ENCODE measurements around the gene USP2. TPM values are rescaled to one million over a fixed set of nuclear protein-coding genes. Genes with fewer than 3 reads are reported as not detected.

Gene USP2
- total and polyA plus RNA-seq, 2 of the 8 experiments (the other 6 are each of a cell fraction or from before 2014, with no cell fraction given), result 2.2 to 6.9 TPM

DNA sequence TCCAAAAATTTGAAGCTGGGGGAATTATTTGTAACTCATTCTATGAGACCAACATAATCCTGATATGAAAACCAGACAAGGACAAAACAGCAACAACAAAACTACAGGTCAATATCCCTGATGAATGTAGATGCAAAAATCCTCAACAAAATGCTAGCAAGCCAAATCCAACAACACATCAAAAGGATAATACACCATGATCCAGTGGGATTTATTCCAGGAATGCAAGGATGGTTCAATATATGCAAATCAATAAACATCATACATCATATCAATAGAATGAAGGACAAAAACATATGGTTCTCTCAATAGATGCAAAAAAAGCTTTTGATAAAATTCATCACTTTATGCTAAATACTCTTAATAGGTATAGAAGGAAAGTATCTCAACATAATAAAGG is 19.4 kb upstream of the USP2 start:
- DNase-seq (ENCODE audit: low read depth in 1 of 2, low spot score in 2 of 2) (no peak), FAIRE-seq (no peak)
- H2AK5ac ChIP-seq (ENCODE audit: low read depth, low read length), result no peak overlapping the region
- no peaks in the 10 kb centered on the region for H3K79me1 ChIP-seq (ENCODE audit: low read depth, low read length)
- no peaks in the 10 kb centered on the region; a peak in 1 of 8 replicates for H3K36me3 ChIP-seq (ENCODE audit: control insufficient read depth in 2 of 4, insufficient read depth in 4 of 4, low read length in 3 of 4)
- POLR2A ChIA-PET (ENCODE audit: partially characterized antibody), result interaction anchor here (1.3 to 1.7 kb wide), 2 partner anchors 15 to 22 kb away, joined by 3 to 6 read pairs; partner anchors contain the start of gene THY1
- no peak overlapping the region for H4K5ac ChIP-seq (ENCODE audit: insufficient read length, low read depth, low read length)
- H3K79me2 ChIP-seq (ENCODE audit: control insufficient read depth in 1 of 2, insufficient read depth in 2 of 2, low read length in 2 of 2), result no peaks in the 10 kb centered on the region
- H3K4me1 ChIP-seq (replicated peaks in 1 of 4; ENCODE audit: control insufficient read depth in 3 of 4, insufficient read depth in 4 of 4, low read length in 3 of 4), result no peaks in the 10 kb centered on the region
- no peak overlapping the region for H3K23ac ChIP-seq (ENCODE audit: insufficient read length)
- H3K18ac ChIP-seq (ENCODE audit: extremely low read depth, low read length), result no peak overlapping the region
- H3K4ac ChIP-seq (replicated peaks; ENCODE audit: insufficient read length, low read depth, low read length), result no peak overlapping the region
- H4K8ac ChIP-seq (ENCODE audit: extremely low read depth, insufficient read depth, low read length), result no peak overlapping the region
- H2BK15ac ChIP-seq (ENCODE audit: low read length), result no peak overlapping the region
- no peak overlapping the region for H3K56ac ChIP-seq (replicated peaks; ENCODE audit: insufficient read length, low read depth, low read length)
- H3K9ac ChIP-seq (replicated peaks in 1 of 4; ENCODE audit: extremely low read depth in 1 of 4, low read depth in 3 of 4, low read length in 3 of 4), result no peak overlapping the region
- no peak overlapping the region for H4K91ac ChIP-seq (replicated peaks; ENCODE audit: insufficient read length, low read length)
- H2BK5ac ChIP-seq (ENCODE audit: low read depth, low read length), result no peak overlapping the region
- H2BK120ac ChIP-seq (replicated peaks; ENCODE audit: low read depth, low read length), result no peak overlapping the region
- H4K20me1 ChIP-seq (replicated peaks in 1 of 2; ENCODE audit: control insufficient read depth in 1 of 2, insufficient read depth in 2 of 2, low read length in 2 of 2), result no peaks in the 10 kb centered on the region
- no peak overlapping the region for H2AFZ ChIP-seq (ENCODE audit: low read length)
- H3K9me3 ChIP-seq (ENCODE audit: insufficient read depth in 2 of 2, low read depth in 1 of 2, low read length in 1 of 2), result no peaks in the 10 kb centered on the region; a peak in 1 of 4 replicates
- no peaks in the 10 kb centered on the region for H3K27me3 ChIP-seq (replicated peaks in 1 of 4; ENCODE audit: control insufficient read depth in 3 of 4, extremely low read depth in 1 of 4, insufficient read depth in 3 of 4, low read length in 3 of 4)
- H3K14ac ChIP-seq (ENCODE audit: insufficient read length), result no peak overlapping the region
- CTCF ChIA-PET (ENCODE audit: partially characterized antibody), result interaction anchor here (1.3 to 6.7 kb wide), 2 partner anchors 11 to 14 kb away, joined by 3 to 31 read pairs; no protein-coding TSS in a partner anchor
- H3K23me2 ChIP-seq (ENCODE audit: low read depth, low read length), result no peaks in the 10 kb centered on the region
- no peak overlapping the region for H3K27ac ChIP-seq (ENCODE audit: low read depth, low read length)
- no peak overlapping the region for H3K4me3 ChIP-seq (ENCODE audit: extremely low read depth in 1 of 4, insufficient read depth in 2 of 4, low read depth in 3 of 4, low read length in 4 of 4)
- H2BK20ac ChIP-seq (ENCODE audit: low read length), result no peak overlapping the region
- H3K4me2 ChIP-seq (ENCODE audit: insufficient read depth in 1 of 2, low read depth in 2 of 2, low read length in 2 of 2), result no peak overlapping the region
- no peak overlapping the region for H2BK12ac ChIP-seq (ENCODE audit: low read depth, low read length)
- TF ChIP-seq TAF7 (optimal IDR thresholded peaks at IDR 0.05; ENCODE audit: borderline replicate concordance, low read depth, low read length) (no peak), SUZ12 (IDR thresholded peaks at IDR 0.05; ENCODE audit: low read length) (no peak), CHD2 (IDR thresholded peaks at IDR 0.05; ENCODE audit: low read length) (no peak), SIX5 (IDR thresholded peaks at IDR 0.05; ENCODE audit: low read depth, low read length) (no peak), SP1 (IDR thresholded peaks at IDR 0.05; ENCODE audit: low read depth, low read length) (no peak)
- TF ChIP-seq, protein P1, sequence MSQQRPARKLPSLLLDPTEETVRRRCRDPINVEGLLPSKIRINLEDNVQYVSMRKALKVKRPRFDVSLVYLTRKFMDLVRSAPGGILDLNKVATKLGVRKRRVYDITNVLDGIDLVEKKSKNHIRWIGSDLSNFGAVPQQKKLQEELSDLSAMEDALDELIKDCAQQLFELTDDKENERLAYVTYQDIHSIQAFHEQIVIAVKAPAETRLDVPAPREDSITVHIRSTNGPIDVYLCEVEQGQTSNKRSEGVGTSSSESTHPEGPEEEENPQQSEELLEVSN (IDR thresholded peaks at IDR 0.05), result no peak
